Body of pancreas (tissue), 4 donors: Measurements from ENCODE around the gene GH2.

Experiments used
- POLR2A ChIP-seq, 3 donors: fragments of 450-650 bp; IDR thresholded peaks; one replicate each; pipeline ENCODE4 v1.6.1; 2016; ENCODE audit warnings: antibody characterized with exemption in 3 of 3, mild to moderate bottlenecking in 2 of 3
- TF ChIP-seq, protein P1 (sequence below), 7 experiments: fragments of 450-650 bp in 4 of 7; fragments of 200-600 bp in 3 of 7; sonication (generic) in 3 of 7; IDR thresholded peaks; one replicate each; pipeline ENCODE4 v1.5.1; 2016 to 2019; ENCODE audit warnings: antibody characterized with exemption in 7 of 7

- TF ChIP-seq, protein P1, sequence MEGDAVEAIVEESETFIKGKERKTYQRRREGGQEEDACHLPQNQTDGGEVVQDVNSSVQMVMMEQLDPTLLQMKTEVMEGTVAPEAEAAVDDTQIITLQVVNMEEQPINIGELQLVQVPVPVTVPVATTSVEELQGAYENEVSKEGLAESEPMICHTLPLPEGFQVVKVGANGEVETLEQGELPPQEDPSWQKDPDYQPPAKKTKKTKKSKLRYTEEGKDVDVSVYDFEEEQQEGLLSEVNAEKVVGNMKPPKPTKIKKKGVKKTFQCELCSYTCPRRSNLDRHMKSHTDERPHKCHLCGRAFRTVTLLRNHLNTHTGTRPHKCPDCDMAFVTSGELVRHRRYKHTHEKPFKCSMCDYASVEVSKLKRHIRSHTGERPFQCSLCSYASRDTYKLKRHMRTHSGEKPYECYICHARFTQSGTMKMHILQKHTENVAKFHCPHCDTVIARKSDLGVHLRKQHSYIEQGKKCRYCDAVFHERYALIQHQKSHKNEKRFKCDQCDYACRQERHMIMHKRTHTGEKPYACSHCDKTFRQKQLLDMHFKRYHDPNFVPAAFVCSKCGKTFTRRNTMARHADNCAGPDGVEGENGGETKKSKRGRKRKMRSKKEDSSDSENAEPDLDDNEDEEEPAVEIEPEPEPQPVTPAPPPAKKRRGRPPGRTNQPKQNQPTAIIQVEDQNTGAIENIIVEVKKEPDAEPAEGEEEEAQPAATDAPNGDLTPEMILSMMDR (IDR thresholded peaks at IDR 0.05): peak; percentile 79 to 96 (median 92)
- TF ChIP-seq POLR2A (IDR thresholded peaks at IDR 0.05): no peak
Measured at GRCh38 chr17:63919311-63919723, 37.6 kb upstream of the GH2 start.
